BE2C (cell line): ENCODE results near the gene LTC4S.

Experiments used
- DNase-seq: peaks from one replicate; pipeline ENCODE4 v3.0.0-alpha.2; 2020
- H3K27me3 ChIP-seq: fragments of 250-450 bp; sonication (Bioruptor Pico); 2 replicates; pipeline ENCODE4 v1.5.1; 2020; ENCODE audit warnings: mild to moderate bottlenecking
- H3K36me3 ChIP-seq: fragments of 250-450 bp; sonication (Bioruptor Pico); 2 replicates; pipeline ENCODE4 v1.5.1; 2020; ENCODE audit warnings: mild to moderate bottlenecking
- H3K4me1 ChIP-seq: fragments of 250-450 bp; sonication (Bioruptor Pico); 2 replicates; pipeline ENCODE4 v1.5.1; 2020
- H3K4me3 ChIP-seq: 2 replicates; pipeline ENCODE4 v1.5.1; 2011; ENCODE audit warnings: low read depth, low read length
- H3K9me3 ChIP-seq: fragments of 250-450 bp; sonication (Bioruptor Pico); 2 replicates; pipeline ENCODE4 v1.5.1; 2020
- CTCF ChIP-seq: IDR thresholded peaks from 2 replicates; pipeline ENCODE4 v1.5.1; 2012; ENCODE audit warnings: mild to moderate bottlenecking, low read depth, low read length

The LTC4S gene

GRCh38 chr5:179806250-179807048, 12.7 kb downstream of the LTC4S start, which contains the start of gene MGAT4B:
Gene MGAT4B (minus strand): TSS chr5:179806866. CDS start chr5:179806583, 283 bp downstream.
- no peak for TF ChIP-seq CTCF
- Histone ChIP-seq H3K4me1 (no peaks in the 10 kb centered on the region; the same call in 1 of the 2 replicates), H3K9me3 (no peaks in the 10 kb centered on the region), H3K36me3 (no peaks in the 10 kb centered on the region), H3K4me3 (peak within 1 kb of the TSS; percentile 70), H3K27me3 (no peaks in the 10 kb centered on the region)
- DNase-seq, result peak; percentile 78

- TF ChIP-seq CTCF, result no peak
- H3K4me3 ChIP-seq, result no peak overlapping the region
- no peak for DNase-seq
- no peaks in the 10 kb centered on the region for H3K4me1 ChIP-seq
- no peaks in the 10 kb centered on the region for H3K9me3 ChIP-seq
- H3K27me3 ChIP-seq, result no peaks in the 10 kb centered on the region
- H3K36me3 ChIP-seq, result peaks cover 9% of the 10 kb centered on the region
These were observed 18.5 kb downstream of the LTC4S start for GRCh38 chr5:179812135-179812825.

- no peaks in the 10 kb centered on the region for H3K4me1 ChIP-seq
- no peak for TF ChIP-seq CTCF
- no peaks in the 10 kb centered on the region for H3K9me3 ChIP-seq
- no peak overlapping the region for H3K4me3 ChIP-seq
- H3K27me3 ChIP-seq, result no peaks in the 10 kb centered on the region
- H3K36me3 ChIP-seq, result peaks cover 9% of the 10 kb centered on the region
- DNase-seq, result no peak
These were observed 19.3 kb downstream of the LTC4S start for GRCh38 chr5:179812997-179813607.

GRCh38 chr5:179814090-179814489, 20.3 kb downstream of the LTC4S start:
- H3K36me3 ChIP-seq, result peaks cover 9% of the 10 kb centered on the region
- no peaks in the 10 kb centered on the region for H3K27me3 ChIP-seq
- H3K4me3 ChIP-seq, result no peak overlapping the region
- no peak for DNase-seq
- TF ChIP-seq CTCF, result no peak
- peaks cover 7% of the 10 kb centered on the region for H3K4me1 ChIP-seq
- H3K9me3 ChIP-seq, result no peaks in the 10 kb centered on the region

GRCh38 chr5:179815491-179816249, 21.9 kb downstream of the LTC4S start:
- no peak for TF ChIP-seq CTCF
- H3K27me3 ChIP-seq, result no peaks in the 10 kb centered on the region
- no peak overlapping the region for H3K4me3 ChIP-seq
- peaks cover 9% of the 10 kb centered on the region for H3K36me3 ChIP-seq
- peaks cover 19% of the 10 kb centered on the region for H3K4me1 ChIP-seq
- H3K9me3 ChIP-seq, result no peaks in the 10 kb centered on the region
- no peak for DNase-seq
